NCI-H1694 (cell line): ENCODE measurements around the gene PVR.
"Not testable (repeated sequence)": the region's sequence is repeated elsewhere in the genome, so short reads cannot be mapped to it uniquely, and the experiment has no call there.

Source experiments
- DNase-seq: peaks from one replicate; lab custom pipeline; 2025; lab: John Stamatoyannopoulos, UW

Gene PVR, protein sequence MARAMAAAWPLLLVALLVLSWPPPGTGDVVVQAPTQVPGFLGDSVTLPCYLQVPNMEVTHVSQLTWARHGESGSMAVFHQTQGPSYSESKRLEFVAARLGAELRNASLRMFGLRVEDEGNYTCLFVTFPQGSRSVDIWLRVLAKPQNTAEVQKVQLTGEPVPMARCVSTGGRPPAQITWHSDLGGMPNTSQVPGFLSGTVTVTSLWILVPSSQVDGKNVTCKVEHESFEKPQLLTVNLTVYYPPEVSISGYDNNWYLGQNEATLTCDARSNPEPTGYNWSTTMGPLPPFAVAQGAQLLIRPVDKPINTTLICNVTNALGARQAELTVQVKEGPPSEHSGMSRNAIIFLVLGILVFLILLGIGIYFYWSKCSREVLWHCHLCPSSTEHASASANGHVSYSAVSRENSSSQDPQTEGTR

DNA sequence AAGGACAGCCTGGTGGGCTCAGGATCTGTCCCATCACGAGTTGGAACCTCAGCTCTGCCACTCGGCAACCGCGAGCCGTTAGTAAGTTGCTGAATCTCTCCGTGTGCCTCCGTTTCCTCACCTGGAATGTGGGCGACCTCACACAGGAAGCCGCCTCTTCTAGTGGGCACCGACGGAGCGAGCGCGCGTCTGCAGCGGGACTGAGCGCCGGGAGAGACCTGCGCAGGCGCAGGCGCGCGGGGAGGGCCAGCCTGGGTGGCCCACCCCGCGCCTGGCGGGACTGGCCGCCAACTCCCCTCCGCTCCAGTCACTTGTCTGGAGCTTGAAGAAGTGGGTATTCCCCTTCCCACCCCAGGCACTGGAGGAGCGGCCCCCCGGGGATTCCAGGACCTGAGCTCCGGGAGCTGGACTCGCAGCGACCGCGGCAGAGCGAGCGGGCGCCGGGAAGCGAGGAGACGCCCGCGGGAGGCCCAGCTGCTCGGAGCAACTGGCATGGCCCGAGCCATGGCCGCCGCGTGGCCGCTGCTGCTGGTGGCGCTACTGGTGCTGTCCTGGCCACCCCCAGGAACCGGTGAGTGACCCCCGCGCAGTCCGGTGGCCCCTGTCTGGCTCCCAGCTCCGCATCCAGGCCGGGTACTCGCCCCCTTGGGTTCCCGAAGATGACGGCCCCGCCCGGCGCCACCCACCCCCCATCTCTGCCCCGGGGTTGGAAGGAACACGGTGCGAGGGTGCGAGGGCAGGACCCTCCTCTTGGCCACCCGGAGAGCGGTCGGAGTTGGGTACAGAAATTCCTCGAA lies at the start of gene PVR:
Gene PVR, plus strand, starts transcription at position 306 of the 797 bp plus-strand sequence. Its CDS starts 187 bp downstream, at position 493.
- peak; percentile 30 for DNase-seq

DNA sequence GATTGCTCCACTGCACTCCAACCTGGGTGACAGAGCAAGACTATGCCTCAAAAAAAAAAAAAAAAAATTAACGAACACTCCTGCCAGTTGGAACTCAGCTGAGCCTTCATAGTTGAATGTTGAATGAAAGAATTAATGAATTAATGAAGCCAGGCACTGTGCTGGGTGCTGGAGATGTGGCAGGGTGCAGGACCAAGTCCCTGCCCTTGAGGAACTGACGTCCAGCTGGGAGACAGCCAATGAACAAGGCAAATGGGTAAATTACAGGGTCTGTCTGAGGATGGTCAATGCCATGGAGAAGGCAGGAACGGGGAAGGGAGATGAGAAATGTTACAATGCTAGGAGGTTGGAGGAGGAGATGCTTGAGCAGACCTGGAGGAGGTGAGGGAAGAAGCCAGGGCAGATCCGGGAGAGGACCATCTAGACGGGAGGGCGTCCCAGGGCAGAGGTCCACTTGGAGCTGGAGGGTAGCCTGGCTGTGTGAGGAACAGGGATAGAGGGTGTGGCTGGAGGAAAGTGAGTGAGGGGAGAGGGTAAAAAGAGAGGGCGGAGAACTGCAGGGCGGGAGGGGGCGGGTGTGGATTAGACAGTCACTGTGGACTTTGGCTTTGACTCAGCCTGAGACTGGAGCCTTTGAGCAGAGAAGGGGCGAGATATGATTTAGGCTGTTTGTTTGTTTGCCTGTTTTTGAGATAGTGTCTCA lies 47.1 kb upstream of the PVR start:
- DNase-seq, result no peak

DNA sequence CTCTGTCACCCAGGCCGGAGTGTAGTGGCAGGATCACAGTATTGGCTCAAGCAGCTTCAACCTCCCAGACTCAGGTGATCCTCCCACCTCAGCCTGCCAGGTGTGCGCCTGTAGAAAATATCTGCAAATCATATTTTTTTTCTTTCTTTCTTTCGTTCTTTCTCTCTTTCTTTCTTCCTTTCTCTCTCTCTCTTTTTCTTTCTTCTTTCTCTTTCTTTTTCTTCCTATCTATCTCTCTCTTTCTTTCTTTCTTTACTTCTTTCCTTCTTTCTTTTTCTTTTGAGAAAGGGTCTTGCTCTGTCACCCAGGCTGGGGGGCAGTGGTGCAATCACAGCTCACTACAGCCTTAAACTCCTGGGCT lies 46.6 kb upstream of the PVR start:
- no peak for DNase-seq

DNA sequence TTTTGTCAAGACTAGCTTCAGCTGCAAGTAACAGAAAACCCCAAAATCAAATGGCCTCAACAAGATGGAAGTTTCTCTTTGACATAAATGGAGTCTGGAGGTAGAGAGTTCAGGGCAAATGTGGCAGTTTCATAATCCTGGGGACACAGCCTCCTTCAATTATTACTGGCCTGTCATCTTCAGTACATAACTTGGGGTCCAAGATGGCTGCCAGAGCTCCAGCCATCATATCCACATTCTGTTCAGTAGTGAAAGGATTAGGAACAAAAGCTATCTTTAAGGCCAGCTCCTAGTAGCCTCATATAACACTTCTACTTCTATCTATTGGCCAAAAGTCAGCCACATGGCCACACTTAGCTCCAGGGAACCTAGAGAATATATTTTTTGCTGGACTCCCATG lies 45.4 kb upstream of the PVR start:
- no peak for DNase-seq

DNA sequence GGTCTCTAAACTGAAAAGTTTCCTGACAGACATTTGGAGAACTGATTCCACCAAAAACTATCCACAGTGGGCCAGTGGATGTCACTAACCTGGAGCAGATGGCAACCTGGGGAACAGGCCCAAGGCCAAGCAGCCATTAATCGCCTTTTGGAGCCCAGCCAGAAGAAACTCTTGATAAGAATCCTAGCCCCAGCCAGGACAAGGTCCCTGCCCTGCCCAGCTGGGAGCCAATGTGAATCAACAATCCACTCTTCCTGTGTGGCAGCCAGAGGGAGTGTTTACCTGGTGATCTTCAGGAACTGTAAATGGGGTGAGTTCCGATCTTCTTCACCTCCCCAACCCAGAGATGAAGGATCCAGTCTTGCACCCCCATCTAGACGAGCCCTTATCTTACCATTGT lies 44.8 kb upstream of the PVR start:
- no peak for DNase-seq

DNA sequence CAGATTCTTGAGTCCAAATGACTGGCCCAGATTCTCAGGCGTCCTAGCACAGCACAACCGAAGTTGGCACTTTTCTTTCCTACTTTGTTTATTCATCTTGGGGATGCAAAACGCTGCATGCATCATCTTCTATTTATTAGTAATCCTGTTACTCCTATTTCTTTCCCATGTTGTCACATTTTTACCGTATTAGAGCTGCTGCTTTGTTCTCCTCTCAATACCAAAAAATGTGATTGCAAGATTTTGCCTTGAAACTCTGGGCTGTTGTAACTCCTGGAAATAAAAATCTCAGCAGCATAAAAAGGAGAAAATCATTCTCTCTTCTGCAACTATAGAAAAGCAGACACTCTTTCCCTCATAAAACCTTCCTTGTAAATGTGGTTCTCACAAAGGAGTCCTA lies 43.2 kb upstream of the PVR start:
- DNase-seq, result no peak

DNA sequence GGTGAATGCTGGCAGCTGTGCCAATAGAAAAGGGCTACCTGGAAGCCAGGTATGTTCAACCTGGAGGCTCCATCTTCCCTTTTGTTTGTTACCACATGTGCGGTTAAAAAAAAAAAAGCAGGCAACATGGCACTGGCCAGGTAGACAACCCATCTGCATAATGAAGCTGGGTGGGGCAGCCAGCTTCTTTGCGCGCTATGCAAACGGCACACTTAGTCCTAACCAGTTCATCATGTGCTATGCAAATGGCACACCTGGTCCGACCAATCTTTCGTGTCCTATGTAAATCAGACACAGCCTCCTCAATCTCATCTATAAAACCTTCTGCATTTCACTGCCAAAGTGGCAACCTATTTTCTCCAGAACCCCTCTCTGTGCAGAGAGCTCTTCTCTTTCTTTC lies 41.6 kb upstream of the PVR start:
- DNase-seq, result no peak

DNA sequence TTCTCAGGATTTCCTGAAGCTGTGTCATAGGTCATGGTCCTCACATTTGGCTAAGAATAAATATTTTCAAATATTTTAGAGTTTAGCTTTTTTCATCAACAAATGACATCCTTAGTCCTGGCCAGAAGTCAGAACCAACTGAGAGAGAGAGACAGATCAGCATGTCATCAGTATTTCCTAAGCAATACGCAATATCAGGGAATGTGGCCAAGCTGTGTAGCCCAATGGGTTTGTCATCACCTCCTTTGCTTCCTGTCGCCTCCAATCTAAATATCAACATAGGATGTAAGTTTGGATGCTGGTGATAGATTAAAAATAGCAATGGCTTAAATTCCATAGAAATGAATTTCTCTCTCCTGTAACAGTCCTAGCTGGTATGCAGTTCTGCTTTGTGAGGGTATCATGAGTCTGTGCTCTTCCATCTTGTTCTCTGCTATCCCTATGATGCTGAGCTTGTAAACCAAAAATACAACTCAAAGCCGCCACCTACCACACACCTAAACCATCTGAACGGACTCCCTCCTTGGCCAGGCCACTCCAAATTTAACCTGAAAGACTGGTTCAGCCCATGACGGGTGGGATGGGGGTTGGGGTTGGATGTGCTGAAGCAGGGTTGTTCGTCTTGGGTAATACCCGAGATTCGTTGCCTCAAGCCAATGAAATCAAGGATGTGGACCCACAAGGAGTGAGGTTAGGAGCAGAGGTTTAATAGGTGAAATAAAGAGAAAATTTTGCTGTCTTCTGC lies 40.3 kb upstream of the PVR start:
- no peak for DNase-seq

DNA sequence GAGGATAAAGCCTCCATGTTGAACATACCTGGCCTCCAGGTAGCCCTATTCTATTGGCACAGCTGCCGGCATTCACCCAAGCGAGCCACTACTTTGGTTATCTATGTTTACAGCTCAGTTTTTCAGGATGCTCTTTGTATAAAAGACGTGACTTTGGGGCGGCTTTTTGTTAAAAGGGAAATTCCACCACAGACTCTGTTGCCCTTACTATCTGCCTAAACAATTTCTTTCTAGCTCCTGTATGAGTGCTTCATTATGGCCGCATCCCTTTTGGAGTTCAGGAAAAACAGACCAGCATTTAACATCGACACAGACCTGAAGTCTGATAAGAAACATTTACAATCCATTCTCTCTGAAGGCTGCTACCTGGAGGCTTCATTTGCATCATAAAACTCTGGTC lies 39.5 kb upstream of the PVR start:
- no peak for DNase-seq

DNA sequence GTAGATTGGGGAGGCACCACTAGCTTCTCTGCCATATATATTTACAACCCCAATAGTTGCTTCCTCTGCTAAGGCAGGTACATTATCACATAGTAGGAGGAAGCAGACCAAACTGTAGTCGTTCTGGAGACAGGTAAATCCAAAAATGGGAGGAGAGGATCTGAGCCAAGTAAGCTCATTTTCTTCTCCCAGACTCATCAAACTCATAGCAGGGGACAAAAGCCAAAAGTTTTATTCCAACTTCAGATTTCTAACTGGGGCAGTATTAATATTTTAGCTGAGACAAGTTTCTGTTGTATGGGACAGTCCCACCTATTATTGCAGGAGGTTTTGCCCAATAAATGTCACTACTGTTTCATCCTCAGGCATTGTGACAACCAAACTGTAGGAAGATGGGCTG lies 38.2 kb upstream of the PVR start:
- no peak for DNase-seq

DNA sequence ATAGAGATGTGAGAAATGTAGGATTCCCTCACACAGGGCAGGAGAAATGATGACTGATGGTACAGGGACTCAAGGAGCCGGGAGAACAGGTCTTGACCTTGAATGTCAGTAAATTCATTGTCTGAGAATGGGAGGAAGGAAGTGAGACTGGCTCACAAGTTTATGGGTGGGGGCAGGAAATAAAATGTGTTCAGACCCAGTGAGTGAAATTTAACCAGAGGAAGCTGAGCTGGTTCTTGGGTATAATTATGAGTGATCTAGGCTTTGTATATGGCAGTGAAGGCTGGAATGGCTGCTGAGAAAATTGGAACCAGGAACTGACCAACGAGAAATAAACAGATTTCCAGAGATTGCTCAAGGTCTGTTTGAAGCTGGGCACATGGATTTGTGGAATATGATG lies 36.7 kb upstream of the PVR start:
- no peak for DNase-seq

DNA sequence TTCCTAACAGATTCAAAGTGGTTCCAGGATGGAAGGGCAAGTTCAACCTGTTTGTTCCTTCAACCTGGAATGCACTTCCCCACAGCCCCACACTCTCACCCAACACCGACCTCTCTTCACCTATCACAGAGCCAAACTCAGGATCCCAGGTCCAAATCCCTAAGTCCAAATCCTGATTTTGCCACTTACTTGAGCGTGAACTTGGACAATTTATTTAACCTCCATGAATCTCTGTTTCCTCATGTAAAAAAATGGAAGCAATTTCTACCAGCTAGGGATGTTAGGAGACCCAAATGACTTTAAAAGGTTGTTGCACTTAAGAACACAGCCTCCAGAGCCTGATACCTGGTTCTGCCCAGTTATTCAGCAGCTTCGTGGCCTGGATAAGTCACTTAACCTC lies 35.8 kb upstream of the PVR start:
- no peak for DNase-seq

DNA sequence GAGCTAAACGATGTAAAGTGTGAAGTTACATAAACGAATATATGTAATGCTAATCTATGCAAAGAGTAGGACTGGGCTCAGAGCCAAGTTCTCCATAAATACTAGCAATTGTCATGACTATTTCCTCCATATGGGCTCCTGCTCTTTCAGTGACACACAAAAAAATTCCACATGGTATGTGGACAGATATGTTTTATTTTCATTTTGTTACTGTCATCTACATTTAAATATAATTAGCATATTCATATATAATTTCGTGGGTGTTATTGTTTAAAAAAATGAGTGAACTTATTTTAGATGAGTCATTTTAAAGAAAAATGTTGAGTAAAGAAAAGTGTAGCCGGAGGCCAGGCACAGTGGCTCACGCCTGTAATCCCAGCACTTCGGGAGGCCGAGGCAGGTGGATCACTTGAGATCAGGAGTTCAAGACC lies 35.3 kb upstream of the PVR start:
- no peak for DNase-seq

DNA sequence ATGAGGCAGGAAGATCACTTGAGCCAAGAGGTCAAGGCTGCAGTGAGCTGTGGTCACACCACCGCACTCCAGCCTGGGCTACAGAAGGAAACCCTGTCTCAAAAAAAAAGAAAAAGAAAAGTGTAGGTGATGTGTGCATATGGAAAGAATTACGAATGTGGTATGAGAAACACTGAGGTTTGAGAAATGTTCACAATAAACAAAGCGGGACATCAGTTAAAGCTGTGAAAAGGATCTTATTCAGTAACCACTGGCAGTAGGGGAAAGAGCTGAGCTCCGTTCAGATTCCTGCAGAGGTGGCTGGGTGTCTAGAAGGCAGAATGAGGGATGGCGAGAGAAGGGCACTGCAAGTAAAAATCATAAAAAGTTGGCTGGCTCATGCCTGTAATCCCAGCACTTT lies 34.5 kb upstream of the PVR start:
- no peak for DNase-seq

DNA sequence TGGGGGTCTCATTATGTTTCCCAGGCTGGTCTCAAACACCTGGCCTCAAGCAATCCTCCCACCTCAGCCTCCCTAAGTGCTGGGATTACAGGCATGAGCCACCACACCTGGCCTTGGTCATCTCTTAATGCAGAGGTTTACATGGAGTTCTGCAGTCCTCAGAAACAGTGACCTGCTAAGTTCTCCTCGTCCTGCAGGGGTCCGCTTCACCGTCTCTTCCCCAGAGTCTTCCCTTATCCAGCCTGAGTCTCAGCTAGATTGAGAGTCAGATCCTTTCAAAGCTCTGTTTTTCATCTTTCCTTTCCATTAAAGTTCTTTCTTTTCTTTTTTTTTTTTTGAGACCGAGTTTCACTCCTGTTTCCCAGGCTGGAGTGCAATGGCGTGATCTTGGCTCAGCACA lies 33.2 kb upstream of the PVR start:
- DNase-seq, result not testable (repeated sequence)

DNA sequence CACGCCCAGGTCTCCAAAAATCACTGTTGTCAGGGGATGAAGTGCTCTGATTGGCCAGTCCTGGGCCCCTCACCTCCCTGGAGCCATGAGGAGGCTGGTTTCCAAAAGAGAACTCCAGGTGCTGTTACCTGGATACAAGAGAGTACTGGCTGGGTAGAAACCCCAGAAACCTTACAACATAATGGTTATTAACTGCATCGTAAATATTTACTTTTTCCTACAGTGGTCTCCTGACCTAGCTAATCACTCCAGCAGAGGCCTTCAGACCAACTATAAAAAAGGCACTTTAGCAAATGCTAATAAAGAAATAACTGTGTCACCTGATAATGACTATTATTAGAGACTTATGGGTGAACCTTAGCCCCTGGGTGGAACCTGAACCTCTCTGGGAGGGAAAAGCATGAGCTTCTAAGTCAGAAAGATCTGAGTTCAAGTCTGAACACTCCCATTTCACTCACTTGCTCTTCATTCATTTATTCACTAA lies 31.9 kb upstream of the PVR start:
- no peak for DNase-seq

DNA sequence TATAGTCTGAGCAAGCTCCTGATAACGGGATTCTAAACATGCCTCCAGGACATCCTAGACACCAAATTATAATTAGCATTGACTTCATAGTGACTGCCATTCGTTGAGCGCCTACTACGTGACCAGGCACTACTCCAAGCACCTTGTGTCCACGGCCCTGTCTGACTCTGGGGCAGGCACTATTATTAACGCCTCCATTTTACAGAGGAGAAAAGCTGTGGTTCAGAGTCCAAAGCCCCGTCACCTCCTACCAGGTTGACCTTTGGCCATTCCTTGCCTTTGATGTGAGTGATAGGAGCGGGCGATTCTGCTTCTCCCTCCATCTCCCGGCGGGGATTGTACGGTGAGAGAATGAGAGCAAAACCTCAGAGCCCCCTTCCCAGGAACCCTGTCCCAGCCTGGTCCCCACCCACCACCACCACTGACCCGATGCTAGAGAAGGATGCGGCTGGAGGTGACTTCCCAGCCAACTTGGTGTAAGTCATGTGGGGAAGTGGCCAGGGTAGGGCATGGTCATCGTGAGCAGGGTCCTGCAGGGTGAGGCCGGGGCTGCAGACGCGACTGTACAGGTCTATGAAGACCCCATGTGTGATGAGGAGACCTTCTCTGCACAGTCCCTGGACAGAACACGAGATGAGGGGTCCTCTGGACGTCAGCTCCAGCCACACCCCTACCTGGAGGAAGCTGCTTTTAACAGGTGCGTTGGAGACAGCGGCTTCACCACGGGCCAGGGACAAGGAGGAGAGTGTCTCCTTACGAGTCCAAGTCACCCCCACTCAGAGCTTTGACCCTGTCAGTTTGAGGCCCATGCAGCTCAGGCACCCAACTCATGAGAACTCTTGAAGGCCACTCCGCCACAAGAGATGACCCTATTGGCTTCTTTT lies 30.2 kb upstream of the PVR start, which contains the start of gene IGSF23:
Gene IGSF23, plus strand, starts transcription at position 269 of the 884 bp plus-strand sequence. Its CDS starts 83 bp downstream, at position 352.
- no peak for DNase-seq

DNA sequence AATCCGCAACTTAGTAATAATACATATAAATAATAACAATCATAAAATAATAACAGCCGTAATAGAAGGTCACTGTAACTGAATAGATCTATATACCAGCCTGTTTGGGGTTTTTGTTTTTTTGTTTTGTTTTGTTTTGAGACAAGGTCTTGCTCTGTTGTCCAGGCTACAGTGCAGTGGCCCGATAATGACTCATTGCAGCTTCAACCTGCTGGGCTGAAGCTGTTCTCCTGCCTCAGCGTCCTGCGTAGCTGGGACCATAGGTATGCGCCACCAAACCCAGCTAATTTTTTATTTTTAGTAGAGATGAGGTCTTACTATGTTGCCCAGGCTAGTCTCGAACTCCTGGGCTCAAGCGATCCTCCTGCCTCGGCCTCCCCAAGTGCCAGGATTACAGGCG lies 29.4 kb upstream of the PVR start:
- no peak for DNase-seq

DNA sequence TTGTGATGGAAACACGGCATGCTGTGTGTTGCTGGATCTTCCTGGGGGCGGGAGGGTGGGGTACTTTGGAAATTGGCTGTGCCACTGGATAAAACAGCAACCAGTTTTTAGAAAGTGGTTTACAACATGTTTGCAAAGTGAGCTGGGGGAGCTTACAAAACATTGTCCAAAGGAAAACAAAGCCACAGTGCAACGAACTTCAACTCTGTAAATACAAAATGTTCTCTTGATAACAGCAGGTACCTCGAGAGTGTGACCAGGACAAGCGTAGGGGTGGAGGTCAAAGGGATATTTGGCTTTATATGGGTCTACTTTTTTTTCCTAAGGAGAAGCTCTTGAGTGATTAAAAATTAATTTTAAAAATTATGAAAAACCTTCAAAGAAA lies 27.9 kb upstream of the PVR start:
- no peak for DNase-seq

DNA sequence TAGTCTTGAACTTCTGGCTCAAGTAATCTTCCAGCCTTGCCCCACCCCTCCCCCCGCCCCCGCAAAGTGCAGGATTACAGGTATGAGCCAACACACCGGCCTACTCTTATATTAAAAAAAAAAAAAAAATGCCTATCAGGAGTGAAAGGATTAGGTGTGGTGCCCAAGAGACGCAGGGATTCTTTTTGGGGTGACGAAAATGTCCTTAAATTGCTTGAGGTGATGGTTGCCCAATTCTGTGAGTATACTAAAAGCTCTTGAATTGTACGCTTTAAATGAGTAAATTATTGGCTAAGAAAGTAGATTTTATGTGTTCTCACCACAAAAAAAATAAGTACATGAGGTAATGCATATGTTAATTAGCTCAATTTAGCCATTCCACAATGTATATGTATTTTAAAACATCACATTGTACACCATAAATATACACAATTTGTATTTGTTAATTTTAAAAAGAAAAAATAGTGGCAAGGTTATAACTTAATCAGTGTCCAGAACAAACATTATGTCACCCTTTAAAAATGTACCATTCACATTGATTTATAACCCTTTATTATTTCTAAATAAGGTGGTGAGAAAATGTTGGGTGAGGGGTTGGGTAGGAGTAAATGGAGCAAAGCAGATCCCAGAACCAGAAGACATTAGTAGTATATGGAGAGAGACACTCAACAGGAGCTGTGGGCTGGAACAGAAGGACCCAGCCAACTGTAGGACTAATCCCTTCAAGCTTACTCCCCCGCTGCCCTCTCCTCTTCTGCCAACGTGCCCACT lies 26.4 kb upstream of the PVR start:
- DNase-seq, result no peak
